ENCODE data around the gene CTF1. TPM values are rescaled to one million over a fixed set of nuclear protein-coding genes. Genes with fewer than 3 reads are reported as not detected.

CTF1 gene
- polyA plus RNA-seq, 1 experiment, result 22.2 TPM

GRCh38 chr16:30899794-30900193, 3.4 kb downstream of the CTF1 start:
- DNase-seq (ENCODE audit: low read depth), result no peak
- TF ChIP-seq, protein P1, sequence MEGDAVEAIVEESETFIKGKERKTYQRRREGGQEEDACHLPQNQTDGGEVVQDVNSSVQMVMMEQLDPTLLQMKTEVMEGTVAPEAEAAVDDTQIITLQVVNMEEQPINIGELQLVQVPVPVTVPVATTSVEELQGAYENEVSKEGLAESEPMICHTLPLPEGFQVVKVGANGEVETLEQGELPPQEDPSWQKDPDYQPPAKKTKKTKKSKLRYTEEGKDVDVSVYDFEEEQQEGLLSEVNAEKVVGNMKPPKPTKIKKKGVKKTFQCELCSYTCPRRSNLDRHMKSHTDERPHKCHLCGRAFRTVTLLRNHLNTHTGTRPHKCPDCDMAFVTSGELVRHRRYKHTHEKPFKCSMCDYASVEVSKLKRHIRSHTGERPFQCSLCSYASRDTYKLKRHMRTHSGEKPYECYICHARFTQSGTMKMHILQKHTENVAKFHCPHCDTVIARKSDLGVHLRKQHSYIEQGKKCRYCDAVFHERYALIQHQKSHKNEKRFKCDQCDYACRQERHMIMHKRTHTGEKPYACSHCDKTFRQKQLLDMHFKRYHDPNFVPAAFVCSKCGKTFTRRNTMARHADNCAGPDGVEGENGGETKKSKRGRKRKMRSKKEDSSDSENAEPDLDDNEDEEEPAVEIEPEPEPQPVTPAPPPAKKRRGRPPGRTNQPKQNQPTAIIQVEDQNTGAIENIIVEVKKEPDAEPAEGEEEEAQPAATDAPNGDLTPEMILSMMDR (IDR thresholded peaks at IDR 0.05; ENCODE audit: insufficient read depth, low read depth, low read length), result no peak
- Histone ChIP-seq H3K4me3 (ENCODE audit: low read depth, low read length) (no peak overlapping the region), H3K27me3 (ENCODE audit: control insufficient read depth, insufficient read depth, low read length) (no peaks in the 10 kb centered on the region), H3K36me3 (ENCODE audit: control insufficient read depth, insufficient read depth, low read length) (no peaks in the 10 kb centered on the region)
- CTCF ChIA-PET, result interaction anchor here (1.3 to 3.6 kb wide), 3 partner anchors 9 to 55 kb away, joined by 4 to 55 read pairs (median 20); no protein-coding TSS in a partner anchor
- POLR2A ChIA-PET, result no interaction called here

DNA sequence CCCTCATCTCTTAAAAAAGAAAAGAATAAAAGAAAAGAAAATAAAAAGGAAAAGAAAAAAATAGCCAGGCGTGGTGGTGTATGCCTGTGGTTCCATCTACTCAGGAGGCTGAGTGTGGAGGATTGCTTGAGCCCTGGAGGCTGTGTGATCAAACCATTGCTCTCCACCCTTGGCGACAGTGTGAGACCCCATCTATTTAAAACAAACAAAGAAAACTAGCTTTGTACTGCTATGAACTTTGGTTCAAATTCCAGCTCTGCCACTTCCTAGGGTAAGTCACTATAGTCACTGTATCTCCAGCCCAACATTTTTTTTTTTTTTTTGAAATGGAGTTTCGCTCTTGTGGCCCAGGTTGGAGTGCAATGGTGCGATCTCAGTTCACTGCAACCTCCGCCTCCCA, 4.2 kb downstream of the CTF1 start:
- H3K4me3 ChIP-seq (ENCODE audit: low read depth, low read length), result no peak overlapping the region
- CTCF ChIA-PET, result interaction anchor here (1.3 to 3.6 kb wide), 5 partner anchors 10 to 55 kb away, joined by 4 to 55 read pairs (median 12); no protein-coding TSS in a partner anchor
- POLR2A ChIA-PET, result no interaction called here

GRCh38 chr16:30901201-30902028, 5.0 kb downstream of the CTF1 start:
- TF ChIP-seq, protein P1 (IDR thresholded peaks at IDR 0.05; ENCODE audit: insufficient read depth, low read depth, low read length), result no peak
- Histone ChIP-seq H3K27me3 (ENCODE audit: control insufficient read depth, insufficient read depth, low read length) (no peaks in the 10 kb centered on the region), H3K36me3 (ENCODE audit: control insufficient read depth, insufficient read depth, low read length) (no peaks in the 10 kb centered on the region), H3K4me3 (ENCODE audit: low read depth, low read length) (peak overlapping the region; percentile 2; the same call in 1 of the 2 replicates)
- no peak for DNase-seq (ENCODE audit: low read depth)
- POLR2A ChIA-PET, result interaction anchor here (0.6 to 1.3 kb wide), 3 partner anchors 10 to 570 kb away, joined by 3 to 12 read pairs (median 4); partner anchors contain the start of gene TGFB1I1
- CTCF ChIA-PET, result interaction anchor here (0.8 to 3.6 kb wide), 19 partner anchors 11 to 131 kb away, joined by 3 to 55 read pairs (median 5); no protein-coding TSS in a partner anchor

More for the DNA sequence above, 4.2 kb downstream of the CTF1 start:
- no peaks in the 10 kb centered on the region for H3K36me3 ChIP-seq (ENCODE audit: control insufficient read depth, insufficient read depth, low read length)
- TF ChIP-seq, protein P1 (IDR thresholded peaks at IDR 0.05; ENCODE audit: insufficient read depth, low read depth, low read length), result no peak
- DNase-seq (ENCODE audit: low read depth), result no peak
- no peaks in the 10 kb centered on the region for H3K27me3 ChIP-seq (ENCODE audit: control insufficient read depth, insufficient read depth, low read length)

GRCh38 chr16:30902029-30902972, 5.9 kb downstream of the CTF1 start:
- Histone ChIP-seq H3K36me3 (ENCODE audit: control insufficient read depth, insufficient read depth, low read length) (no peaks in the 10 kb centered on the region), H3K4me3 (ENCODE audit: low read depth, low read length) (peak overlapping the region; percentile 34), H3K27me3 (ENCODE audit: control insufficient read depth, insufficient read depth, low read length) (no peaks in the 10 kb centered on the region)
- TF ChIP-seq, protein P1 (IDR thresholded peaks at IDR 0.05; ENCODE audit: insufficient read depth, low read depth, low read length), result no peak
- CTCF ChIA-PET, result interaction anchor here (0.5 to 3.6 kb wide), 24 partner anchors 11 to 132 kb away, joined by 3 to 55 read pairs (median 4); no protein-coding TSS in a partner anchor
- POLR2A ChIA-PET, result interaction anchor here (0.6 to 1.3 kb wide), 2 partner anchors 28 to 569 kb away, joined by 3 to 4 read pairs; partner anchors contain the start of gene TGFB1I1
- DNase-seq (ENCODE audit: low read depth), result no peak
